GM18511 (cell line): Measurements from ENCODE around the gene SBF2.

Experiments
- ATAC-seq: cut with Tn5 transposase; IDR thresholded peaks from one replicate; pipeline ENCODE4 v1.9.1; 2021; ENCODE audit warnings: mild to moderate bottlenecking, moderate library complexity; ENCODE audit not compliant: unreplicated experiment

SBF2 gene

GRCh38 chr11:9789910-9790309 is 504.1 kb downstream of the SBF2 start:
- ATAC-seq, result no peak

- no peak for ATAC-seq
Observed at GRCh38 chr11:9787981-9788521, 506.0 kb downstream of the SBF2 start.

- no peak for ATAC-seq
Observed at GRCh38 chr11:9787260-9787659, 506.8 kb downstream of the SBF2 start.

- ATAC-seq, result no peak
Observed at GRCh38 chr11:9784602-9785315, 509.3 kb downstream of the SBF2 start.

GRCh38 chr11:9783986-9784385 is 510.0 kb downstream of the SBF2 start:
- no peak for ATAC-seq

GRCh38 chr11:9780929-9781328 is 513.1 kb downstream of the SBF2 start:
- no peak for ATAC-seq

- no peak for ATAC-seq
Observed at GRCh38 chr11:9777525-9777924, 516.5 kb downstream of the SBF2 start.

GRCh38 chr11:9777066-9777465 is 517.0 kb downstream of the SBF2 start:
- ATAC-seq, result no peak

- ATAC-seq, result no peak
Observed at GRCh38 chr11:9776203-9776602, 517.8 kb downstream of the SBF2 start.

- ATAC-seq, result no peak
Observed at GRCh38 chr11:9775398-9775779, 518.6 kb downstream of the SBF2 start.

GRCh38 chr11:9774591-9775397 is 519.2 kb downstream of the SBF2 start:
- no peak for ATAC-seq

GRCh38 chr11:9774109-9774508 is 519.9 kb downstream of the SBF2 start:
- no peak for ATAC-seq

- no peak for ATAC-seq
Observed at GRCh38 chr11:9773524-9773923, 520.5 kb downstream of the SBF2 start.

GRCh38 chr11:9772218-9772617 is 521.8 kb downstream of the SBF2 start:
- no peak for ATAC-seq

- ATAC-seq, result no peak
Observed at GRCh38 chr11:9771071-9771511, 522.9 kb downstream of the SBF2 start.

- no peak for ATAC-seq
Observed at GRCh38 chr11:9769621-9770020, 524.4 kb downstream of the SBF2 start.

GRCh38 chr11:9765320-9766101 is 528.5 kb downstream of the SBF2 start:
- peak; percentile 67 for ATAC-seq

- no peak for ATAC-seq
Observed at GRCh38 chr11:9763301-9763700, 530.7 kb downstream of the SBF2 start.

GRCh38 chr11:9762531-9762930 is 531.5 kb downstream of the SBF2 start:
- ATAC-seq, result no peak

- no peak for ATAC-seq
Observed at GRCh38 chr11:9761441-9761945, 532.5 kb downstream of the SBF2 start.

- no peak for ATAC-seq
Observed at GRCh38 chr11:9760193-9760575, 533.8 kb downstream of the SBF2 start.
